Left colon (tissue), 2 donors: ENCODE data around the gene SRSF10. TPM values are rescaled to one million over a fixed set of nuclear protein-coding genes. Genes with fewer than 3 reads are reported as not detected.
A peak's percentile ranks its signal among the peaks of the same experiment; 100 is the strongest.
"Not testable (repeated sequence)": the region's sequence is repeated elsewhere in the genome, so short reads cannot be mapped to it uniquely, and the experiment has no call there.

ENCODE experiments used
- ATAC-seq: fragments of 200-7000 bp; cut with Tn5 transposase; one replicate; pipeline ENCODE4 v1.9.1; 2020; ENCODE audit warnings: mild to moderate bottlenecking, moderate library complexity
- DNase-seq, 2 donors: peaks; one replicate each; pipeline ENCODE4 v3.0.0-alpha.2; 2020
- intact Hi-C, 2 donors: fragments of 100-400 bp; cut with DNase I in 1 of 2; cut with micrococcal nuclease in 1 of 2; formaldehyde crosslinking; loops; one replicate each; pipeline versions ENCODE4 v1.11.2 to v1.14.0; 2022; cut with DNase I, micrococcal nuclease
- total RNA-seq, 2 donors: library from RNA; stranded (reverse); fragmentation: NEBNext Ultra II Directional; extraction: Animal tissue kit (Norgen Biotek cat#: 25700); gene quantifications; one replicate each; pipeline ENCODE4 v1.2.1, GENCODE V29; 2021
- donor health status: DM: no; HTN: no; CAD: no.
- donor health status: DM: yes; HTN: yes; CAD: no.

Gene SRSF10
- total RNA-seq, 2 donors from 2014 or later = 66.5 to 84.0 TPM

DNA sequence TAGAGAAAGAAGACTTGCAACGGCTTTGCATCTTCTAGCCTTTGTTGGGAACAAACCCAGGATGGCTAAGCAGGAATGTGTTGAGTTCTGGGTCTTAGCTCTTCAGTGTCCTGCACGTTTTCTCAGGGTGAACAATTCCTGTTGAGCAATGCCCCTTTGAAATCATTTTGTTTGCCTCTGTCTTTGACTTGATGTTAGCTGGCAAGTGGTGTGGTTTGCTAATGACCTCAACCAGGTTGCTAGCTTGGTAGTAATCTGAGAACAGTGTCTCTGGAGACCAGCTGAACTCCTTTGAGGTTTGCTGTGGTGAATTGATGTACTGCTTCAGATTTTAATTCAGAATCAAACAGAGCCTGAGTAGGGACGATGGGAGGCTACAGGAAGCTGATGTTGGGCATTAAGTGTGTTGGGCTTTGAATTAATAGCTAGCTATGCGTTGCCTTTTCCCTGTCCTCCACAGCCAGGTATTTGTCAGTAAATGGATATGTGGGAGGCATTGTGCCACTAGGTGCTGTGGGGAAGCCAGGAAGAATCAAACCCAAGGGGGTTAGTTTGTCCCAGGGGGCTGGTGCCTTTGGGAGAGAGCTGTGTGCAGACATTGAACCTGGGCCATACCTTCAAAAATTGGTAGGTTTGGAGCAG, 23.3 kb upstream of the SRSF10 start:
- no peak for ATAC-seq

DNA sequence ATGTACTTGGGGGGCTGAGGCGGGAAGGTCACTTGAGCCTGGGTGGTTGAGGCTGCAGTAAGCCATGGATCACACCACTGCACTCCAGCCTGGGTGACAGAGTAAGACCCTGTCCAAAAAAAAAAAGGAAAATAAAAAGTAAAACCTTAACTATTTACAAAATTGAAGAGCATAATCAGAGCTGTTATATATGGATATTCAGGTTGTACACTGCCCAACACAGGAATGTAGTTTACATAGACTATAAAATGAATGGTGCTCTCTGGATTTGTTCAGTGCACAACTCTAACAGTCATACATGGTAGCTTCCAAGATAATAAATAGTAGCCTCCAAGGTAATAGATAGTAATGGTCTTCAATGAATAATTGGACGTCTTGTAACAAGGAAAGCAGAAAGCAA, 22.6 kb upstream of the SRSF10 start:
- ATAC-seq (peak; percentile 28), DNase-seq (no peak)

More for the DNA sequence above, 23.3 kb upstream of the SRSF10 start:
- intact Hi-C loops = no loop called here
- no peak for DNase-seq

DNA sequence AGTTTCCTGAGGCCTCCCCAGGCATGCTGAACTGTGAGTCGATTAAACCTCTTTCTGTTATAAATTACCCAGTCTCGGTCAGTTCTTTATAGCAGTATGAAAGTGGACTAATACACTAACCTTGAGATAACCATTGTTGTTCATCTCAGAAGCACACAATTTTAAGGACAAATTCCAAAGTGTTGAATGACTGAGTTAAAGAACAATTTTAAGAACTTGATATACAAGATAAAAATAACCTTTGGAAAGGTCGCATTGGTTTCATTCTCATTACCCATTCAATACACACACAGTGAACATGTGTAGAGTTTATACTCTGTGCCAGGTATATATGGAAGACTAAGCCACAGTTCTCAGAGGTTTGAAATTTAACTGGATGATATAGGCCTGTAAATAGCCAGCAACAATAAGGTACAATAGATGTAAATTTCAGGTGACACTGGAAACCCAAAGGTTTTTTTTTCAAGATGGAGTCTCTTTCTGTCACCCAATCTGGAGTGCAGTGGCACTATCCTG, 19.1 kb upstream of the SRSF10 start:
- ATAC-seq (no peak), DNase-seq (no peak)
- intact Hi-C loops = no loop called here

More for the DNA sequence above, 22.6 kb upstream of the SRSF10 start:
- intact Hi-C loops = no loop called here

DNA sequence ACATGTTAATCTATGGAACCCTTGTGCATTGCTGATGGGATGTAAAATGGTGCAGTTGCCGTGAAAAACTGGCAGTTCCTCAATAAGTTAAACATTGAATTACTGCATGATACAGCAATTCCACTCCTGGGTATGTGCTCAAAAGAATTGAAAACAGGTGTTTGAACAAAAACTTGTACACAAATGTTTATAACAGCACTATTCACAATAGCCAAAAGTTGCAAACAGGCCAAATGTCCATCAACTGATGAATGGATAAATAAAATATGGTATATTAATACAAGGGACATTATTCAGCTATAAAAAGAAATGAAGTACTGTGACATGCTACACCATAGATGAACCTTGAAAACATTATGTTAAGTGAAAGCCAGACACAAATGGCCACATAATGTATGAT, 17.7 kb upstream of the SRSF10 start:
- ATAC-seq (no peak), DNase-seq (no peak)
- intact Hi-C loops = no loop called here

DNA sequence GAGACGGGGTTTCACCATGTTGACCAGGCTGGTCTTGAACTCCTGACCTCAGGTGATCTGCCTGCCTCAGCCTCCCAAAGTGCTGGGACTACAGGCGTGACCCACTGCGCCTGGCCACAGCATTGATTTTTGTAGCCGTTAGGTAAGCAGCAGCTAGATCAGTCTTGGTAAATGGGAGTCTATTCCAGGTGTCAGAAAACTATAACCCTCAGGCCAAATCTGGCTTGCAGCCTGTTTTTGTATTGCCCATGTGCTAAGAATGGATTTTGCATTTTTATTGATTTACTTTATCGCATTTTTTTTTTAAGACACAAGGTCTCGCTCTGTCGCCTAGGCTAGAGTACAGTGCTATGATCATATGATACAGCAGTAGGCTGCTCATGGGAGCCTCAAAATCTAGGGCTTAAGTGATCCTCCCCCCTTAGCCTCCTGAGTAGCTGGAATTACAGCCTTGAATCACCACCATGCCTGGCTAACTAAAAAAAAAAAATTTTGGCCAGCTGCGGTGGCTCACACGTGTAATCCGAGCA, 16.6 kb upstream of the SRSF10 start:
- DNase-seq (no peak), ATAC-seq (no peak)

DNA sequence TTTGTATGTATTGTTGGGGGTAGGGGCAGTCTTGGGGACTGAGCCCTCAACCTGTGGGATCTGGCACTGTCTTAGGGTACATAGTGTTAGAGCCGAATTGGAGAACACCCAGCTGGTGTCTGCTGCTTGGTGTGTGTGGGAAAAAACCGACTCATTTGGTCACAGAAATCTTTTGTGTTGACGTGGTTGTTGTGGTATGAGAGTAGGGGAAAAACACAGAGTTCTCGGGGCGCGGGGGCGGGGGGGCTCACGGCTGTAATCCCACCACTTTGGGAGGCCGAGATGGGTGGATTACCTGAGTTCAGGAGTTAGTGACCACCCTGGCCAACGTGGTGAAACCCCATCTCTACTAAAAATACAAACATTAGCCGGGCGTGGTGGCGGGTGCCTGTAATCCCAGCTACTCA, 15.3 kb upstream of the SRSF10 start:
- intact Hi-C loops = no loop called here
- ATAC-seq (no peak), DNase-seq (no peak)

More for the DNA sequence above, 16.6 kb upstream of the SRSF10 start:
- intact Hi-C loops = no loop called here

DNA sequence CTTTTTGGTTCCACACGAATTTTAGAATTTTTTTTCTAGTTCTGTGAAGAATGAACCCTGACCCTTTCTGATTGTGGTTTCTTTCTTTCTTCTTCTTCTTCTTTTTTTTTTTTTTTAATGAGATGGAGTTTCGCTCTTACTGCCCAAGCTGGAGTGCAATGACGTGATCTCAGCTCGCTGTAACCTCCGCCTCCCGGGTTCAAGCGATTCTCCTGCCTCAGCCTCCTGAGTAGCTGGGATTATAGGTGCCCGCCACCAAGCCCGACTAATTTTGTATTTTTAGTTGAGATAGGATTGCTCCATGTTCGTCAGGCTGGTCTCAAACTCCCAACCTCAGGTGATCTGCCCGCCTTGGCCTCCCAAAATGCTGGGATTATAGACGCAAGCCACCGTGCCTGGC, 11.9 kb upstream of the SRSF10 start:
- intact Hi-C loops, DNase-seq, ATAC-seq: not testable (repeated sequence)

DNA sequence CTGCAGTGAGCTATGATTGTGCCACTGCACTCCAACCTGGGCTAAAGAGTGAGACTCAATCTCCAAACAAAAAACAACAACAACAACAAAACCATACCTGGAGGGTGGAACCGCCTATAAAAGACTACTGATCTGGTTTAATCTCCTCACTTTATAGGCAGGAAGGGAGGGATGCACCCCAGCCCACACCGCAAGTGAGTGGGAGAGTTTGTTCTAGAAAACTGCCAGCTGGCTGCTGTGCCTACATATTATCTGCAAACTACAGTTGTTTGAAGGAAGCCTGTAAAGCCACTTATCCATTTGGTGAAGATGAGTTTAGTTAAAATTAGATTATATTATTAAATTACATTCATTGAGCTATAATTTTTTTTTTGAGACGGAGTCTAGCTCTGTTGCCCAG, 9.1 kb upstream of the SRSF10 start:
- ATAC-seq (no peak), DNase-seq (no peak)
- intact Hi-C loops = no loop called here

DNA sequence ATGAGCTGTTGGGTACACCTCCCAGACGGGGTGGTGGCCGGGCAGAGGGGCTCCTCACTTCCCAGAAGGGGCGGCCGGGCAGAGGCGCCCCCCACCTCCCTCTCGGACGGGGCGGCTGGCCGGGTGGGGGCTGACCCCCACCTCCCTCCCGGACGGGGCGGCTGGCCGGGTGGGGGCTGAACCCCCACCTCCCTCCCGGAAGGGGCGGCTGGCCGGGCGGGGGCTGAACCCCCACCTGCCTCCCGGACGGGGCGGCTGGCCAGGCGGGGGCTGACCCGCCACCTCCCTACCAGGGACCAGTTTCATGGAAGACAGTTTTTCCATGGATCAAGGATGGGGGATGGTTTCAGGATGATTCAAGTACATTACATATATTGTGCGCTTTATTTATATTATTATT, 6.9 kb upstream of the SRSF10 start:
- DNase-seq, intact Hi-C loops, ATAC-seq: not testable (repeated sequence)

DNA sequence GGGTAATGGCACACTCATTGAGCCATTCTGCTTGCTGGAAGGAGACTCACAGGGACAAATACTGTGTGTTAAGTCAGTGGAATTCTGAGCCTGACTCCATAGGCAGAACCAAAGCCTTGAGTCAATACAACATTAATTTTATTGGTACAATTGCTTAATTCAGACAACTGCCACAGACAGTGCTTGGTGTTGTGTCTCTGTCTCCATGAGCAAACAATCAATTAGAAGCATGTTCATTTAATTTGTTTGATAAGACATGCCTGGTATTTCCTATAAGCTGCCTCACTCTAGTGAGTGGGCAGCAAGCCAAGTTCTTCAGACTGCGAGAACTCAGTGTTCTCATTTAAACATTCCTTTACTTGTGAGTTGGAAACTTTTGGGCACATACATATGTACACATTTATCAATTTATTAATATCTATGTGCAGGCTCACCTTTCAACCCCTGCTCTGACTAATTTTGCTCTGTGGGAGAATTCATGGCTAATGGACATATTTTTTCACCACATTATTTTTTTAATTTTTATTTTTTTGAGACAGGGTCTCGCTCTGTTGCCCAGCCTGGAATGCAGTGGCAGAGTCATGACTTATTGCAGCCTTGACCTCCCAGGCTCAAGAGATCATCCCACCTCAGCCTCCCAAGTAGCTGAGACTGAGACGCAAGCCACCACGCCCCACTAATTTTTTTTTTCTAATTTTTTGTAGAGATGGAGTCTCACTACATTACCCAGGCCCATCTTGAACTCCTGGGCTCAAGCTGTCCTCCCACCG, 4.5 kb upstream of the SRSF10 start:
- intact Hi-C loops = no loop called here

DNA sequence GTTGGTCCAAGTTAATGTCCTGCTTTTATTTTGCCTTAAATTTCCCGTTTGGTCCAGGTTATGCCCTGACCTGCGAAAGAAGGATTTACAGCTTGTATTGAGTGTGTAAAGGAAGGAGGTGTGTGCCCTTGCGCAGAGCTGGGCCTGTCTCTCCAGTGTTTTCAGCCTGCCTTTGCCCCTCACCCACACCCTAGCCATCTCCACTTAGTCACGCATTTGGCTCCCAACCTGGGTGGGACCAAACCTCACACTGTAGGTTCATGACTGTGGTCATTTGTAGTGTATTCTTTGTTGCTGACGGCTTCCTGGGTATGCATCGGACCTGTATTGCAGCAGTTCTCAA, 572 bp upstream of the SRSF10 start:
- peak; percentile 31 to 35 for DNase-seq
- ATAC-seq = peak; percentile 13
- intact Hi-C loops = no loop called here

More for the DNA sequence above, 4.5 kb upstream of the SRSF10 start:
- DNase-seq (peak; percentile 30 to 45), ATAC-seq (no peak)

DNA sequence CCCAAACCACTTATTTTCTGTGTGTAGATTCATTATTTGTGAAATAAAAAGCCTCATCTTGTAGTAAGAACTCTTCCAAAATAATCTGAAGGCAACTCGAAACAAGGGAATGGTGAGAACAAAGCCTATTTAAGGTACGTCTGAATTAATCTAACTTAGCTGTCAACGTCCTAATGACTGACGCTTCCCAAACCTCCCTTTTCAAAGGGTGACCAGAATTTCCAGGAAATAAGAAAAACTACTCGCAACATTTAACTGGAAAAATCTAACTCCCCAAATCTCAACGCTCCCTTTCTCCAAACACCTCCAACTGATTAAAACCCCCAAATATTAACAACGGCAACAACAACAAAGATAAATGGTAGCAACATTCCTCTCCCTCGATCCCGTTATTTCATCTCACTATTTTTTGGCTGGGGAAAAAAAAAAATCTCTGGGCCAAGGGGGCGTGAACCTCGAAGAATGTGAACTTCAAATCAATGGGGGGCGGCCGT, 693 bp downstream of the SRSF10 start:
- intact Hi-C loops = no loop called here
- DNase-seq (no peak), ATAC-seq (no peak)

DNA sequence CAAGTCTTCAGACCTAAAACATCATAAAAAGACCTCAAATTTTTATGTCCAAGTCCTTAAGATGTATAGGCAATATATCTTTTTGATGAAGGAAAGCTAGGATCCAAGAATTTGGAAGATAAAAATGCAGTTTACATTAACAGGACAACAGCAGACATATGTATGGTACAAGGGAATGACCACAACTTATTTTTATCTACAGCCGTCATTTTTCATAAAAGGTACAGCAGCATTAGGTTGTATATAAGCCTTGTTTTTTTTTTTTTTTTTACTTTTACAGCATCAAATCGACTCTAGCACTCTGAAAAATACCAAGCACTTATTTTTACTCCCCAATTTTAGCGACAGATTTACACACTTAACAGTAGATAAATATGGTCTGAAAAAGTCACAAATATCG, 1.3 kb downstream of the SRSF10 start:
- intact Hi-C loops = no loop called here
- DNase-seq (no peak), ATAC-seq (no peak)

DNA sequence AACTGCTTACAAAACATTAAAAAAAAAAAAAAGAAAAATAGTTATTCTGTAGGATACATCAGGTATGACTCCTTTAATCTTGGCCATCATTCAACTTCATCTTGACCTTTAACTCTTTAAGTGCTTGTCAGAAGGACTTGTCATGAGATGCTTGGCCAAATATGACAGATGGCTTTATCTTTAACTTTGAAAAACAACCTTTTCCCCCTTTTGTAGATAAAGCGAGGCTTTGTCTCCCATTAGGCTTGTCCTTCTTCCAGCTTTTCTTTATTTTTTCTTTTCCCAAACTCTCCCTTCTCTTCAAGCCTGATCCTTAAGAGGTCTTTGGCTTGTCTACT, 2.3 kb downstream of the SRSF10 start:
- intact Hi-C loops = no loop called here
- ATAC-seq (no peak), DNase-seq (no peak)

DNA sequence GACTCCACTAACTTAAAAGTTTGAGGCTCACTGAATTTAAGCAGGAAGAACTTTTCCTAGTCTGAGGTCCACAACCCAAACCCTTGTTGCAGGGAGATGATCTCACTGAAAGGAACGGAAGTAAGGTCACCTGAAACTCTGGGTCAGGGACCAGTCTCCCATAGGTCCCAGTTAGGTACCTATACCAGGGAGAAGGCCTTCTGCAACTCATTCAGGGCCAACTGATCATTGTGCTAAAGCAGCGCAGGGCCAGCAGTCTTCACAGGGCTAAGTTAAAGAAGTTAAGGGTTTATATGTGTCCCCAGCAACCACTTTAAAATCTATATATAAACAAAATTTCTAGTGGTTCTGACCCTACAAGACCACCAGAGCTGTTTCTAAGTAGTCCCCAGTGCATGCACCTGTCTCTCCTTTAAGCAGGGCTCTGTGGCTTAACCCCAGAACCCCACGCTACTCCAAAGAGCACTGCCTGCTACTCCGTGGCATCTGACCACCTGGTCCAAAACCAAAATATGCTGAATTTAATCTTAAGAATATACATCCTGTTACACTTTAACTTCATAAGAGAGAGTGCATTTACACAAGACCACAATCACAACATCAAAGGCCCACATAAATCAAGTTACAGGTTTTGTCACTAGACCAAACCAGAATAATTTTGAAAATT, 2.8 kb downstream of the SRSF10 start:
- ATAC-seq = no peak
- intact Hi-C loops = no loop called here
- DNase-seq = no peak

DNA sequence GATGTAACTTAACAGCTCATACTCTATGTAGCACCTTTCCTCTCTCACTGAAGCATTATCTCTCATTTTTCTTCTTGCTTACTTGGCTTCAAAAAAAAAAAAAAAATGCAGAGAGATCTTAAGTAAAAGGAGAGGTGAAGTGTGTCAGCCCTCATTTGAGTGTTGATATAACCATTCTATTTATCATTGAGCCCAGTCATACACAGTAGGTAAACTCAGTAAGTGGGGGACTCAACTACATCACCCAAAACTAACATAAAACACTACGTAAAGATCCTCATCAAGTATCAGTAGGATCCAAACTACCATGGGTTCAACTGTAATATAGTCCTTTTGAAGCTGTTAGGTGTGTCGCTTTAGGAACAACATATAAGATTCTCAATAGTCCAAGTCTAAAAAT, 12.3 kb downstream of the SRSF10 start:
- intact Hi-C loops = no loop called here
- DNase-seq = no peak
- no peak for ATAC-seq

DNA sequence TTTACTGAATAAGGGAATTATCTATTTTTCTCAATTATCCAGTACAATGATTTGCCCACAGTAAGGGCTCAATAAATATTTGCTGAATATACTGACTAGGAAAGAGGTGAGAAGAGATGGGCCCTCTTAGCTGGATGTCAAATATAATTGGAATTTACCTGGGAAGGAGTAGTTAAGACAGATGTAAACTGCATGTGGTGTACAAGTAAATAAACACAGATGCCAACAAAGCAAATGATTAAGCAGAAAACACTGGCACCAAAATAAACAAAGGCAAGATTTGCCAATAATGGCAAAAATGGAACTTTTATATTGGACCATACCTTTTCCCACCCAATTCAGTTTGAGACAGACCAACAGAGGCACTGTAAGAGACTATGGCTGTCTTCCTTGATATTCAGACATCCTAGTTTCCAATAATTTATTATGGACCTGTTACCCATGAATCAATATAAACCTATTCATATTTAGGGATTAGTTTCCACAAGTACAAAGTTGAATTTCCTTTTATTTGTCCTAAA, 13.1 kb downstream of the SRSF10 start:
- intact Hi-C loops = no loop called here
- no peak for ATAC-seq

DNA sequence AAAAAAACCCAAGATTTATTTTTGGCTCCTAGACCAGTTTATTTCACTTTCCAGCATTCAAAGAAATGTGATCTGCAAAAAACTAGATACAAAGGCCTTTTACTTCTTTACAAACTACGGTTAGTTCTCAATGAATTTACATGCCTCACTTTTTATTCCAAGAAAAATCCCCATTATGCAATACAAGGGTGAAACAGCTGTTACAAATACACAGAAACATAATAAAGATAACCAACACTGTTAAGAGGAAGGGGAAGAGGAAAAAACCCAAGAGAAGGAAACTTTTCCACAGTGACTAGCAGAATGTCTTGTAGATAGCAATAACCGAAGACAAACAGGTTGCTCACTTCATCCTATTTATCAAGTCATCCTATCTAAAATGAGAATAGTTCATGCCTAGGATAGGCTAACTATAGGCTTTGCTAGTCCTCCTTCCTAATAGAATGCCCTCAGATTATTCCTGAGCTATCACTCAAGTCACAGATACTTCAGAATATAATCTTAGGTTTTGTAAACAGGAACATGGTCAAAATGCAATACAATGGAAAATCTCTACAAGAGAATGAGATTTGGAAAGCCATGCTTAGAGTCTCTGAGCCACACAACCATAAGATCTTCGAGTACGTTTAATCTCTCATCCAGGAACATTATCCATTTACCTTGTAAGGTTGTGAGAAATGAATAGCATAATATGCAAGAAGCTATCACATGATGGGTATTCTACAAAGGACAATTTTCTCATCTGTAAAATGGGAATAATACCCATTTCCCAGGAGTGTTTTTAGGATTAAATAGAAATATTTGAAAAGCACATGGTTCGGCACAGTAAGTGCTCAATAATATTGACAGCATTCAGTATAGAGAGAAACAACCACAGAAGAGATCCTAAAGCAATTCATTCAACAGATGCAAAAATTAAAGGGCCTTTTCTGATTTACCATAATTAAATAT, 15.1 kb downstream of the SRSF10 start:
- intact Hi-C loops = no loop called here
- ATAC-seq = peak; percentile 18

More for the DNA sequence above, 13.1 kb downstream of the SRSF10 start:
- no peak for DNase-seq

More for the DNA sequence above, 15.1 kb downstream of the SRSF10 start:
- DNase-seq = no peak
